GM12878 (cell line): ENCODE results near the gene GPC5. TPM values are rescaled to one million over a fixed set of nuclear protein-coding genes. Genes with fewer than 3 reads are reported as not detected.

Experiments used
- ATAC-seq: fragments of 200-7000 bp; cut with Tn5 transposase; 3 replicates; pipeline ENCODE4 v1.9.1; 2020; ENCODE audit warnings: mild to moderate bottlenecking, moderate library complexity
- BruUV-seq: library from RNA; stranded (reverse); fragments of 400-500 nt; replicated peaks from 2 replicates; lab custom pipeline; 2021; lab: Mats Ljungman, UMichigan
- CTCF ChIA-PET: fragments of 300-600 bp; sonication (Branson Sonifier 250); formaldehyde crosslinking; extraction: SDS; loops from one replicate; lab custom pipeline; 2021; ENCODE audit warnings: inconsistent platforms; lab: Yijun Ruan, JAX
- POLR2A ChIA-PET: fragments of 350-600 bp; formaldehyde crosslinking; extraction: SDS; loops from one replicate; lab custom pipeline; 2021; ENCODE audit warnings: inconsistent platforms; lab: Charles Lee
- RAD21 ChIA-PET: fragments of 300-600 bp; sonication (Branson Sonifier 250); formaldehyde crosslinking; loops from one replicate; lab custom pipeline; 2023; ENCODE audit warnings: antibody characterized with exemption; ENCODE audit not compliant: unreplicated experiment; lab: Charles Lee
- SMC1A ChIA-PET: fragments of 300-600 bp; sonication (Branson Sonifier 250); formaldehyde crosslinking; loops from one replicate; lab custom pipeline; 2023; ENCODE audit not compliant: unreplicated experiment, uncharacterized antibody; lab: Charles Lee
- DNase-seq: peaks from one replicate; pipeline ENCODE4 v3.0.0-alpha.2; 2011; ENCODE audit warnings: low read depth, low spot score
- FAIRE-seq: peaks from 3 replicates; lab custom pipeline; 2011; peaks lifted over from hg19 to GRCh38; lab: Jason Lieb, UNC
- H2AFZ ChIP-seq: 2 replicates; pipeline ENCODE4 v1.6.0; 2011; ENCODE audit warnings: low read depth, low read length, control low read depth; ENCODE audit not compliant: control insufficient read depth
- H3K27ac ChIP-seq: 2 replicates; pipeline ENCODE4 v1.5.1; 2011; ENCODE audit warnings: control low read depth; ENCODE audit not compliant: control insufficient read depth, insufficient read depth
- H3K27me3 ChIP-seq, 2 experiments: replicated peaks in 1 of 2; 2 replicates each; pipeline versions ENCODE4 v1.6.0 to v1.6.1; 2011; ENCODE audit warnings: low read length in 1 of 2; ENCODE audit not compliant: control insufficient read depth in 2 of 2, insufficient read depth in 2 of 2
- H3K36me3 ChIP-seq, 2 experiments: 2 replicates each; pipeline ENCODE4 v1.5.1; 2011; ENCODE audit warnings: low read length in 1 of 2; ENCODE audit not compliant: control insufficient read depth in 2 of 2, insufficient read depth in 2 of 2
- H3K4me1 ChIP-seq: 2 replicates; pipeline ENCODE4 v1.6.1; 2011; ENCODE audit warnings: mild to moderate bottlenecking, low read length, moderate library complexity, mixed read lengths; ENCODE audit not compliant: control insufficient read depth, insufficient read depth
- H3K4me2 ChIP-seq: 2 replicates; pipeline ENCODE4 v1.6.0; 2011; ENCODE audit warnings: control low read depth; ENCODE audit not compliant: control insufficient read depth, insufficient read depth
- H3K4me3 ChIP-seq: fragments of 200-600 bp; sonication (generic); 2 replicates; pipeline ENCODE4 v1.5.1; 2016
- H3K79me2 ChIP-seq: 2 replicates; pipeline ENCODE4 v1.6.0; 2011; ENCODE audit warnings: low read length; ENCODE audit not compliant: control insufficient read depth, insufficient read depth
- H3K9ac ChIP-seq: 2 replicates; pipeline ENCODE4 v1.8.0; 2011; ENCODE audit warnings: low read length, control low read depth, mixed read lengths; ENCODE audit not compliant: control insufficient read depth, insufficient read depth
- H3K9me3 ChIP-seq: replicated peaks from 3 replicates; pipeline ENCODE4 v1.5.1; 2011; ENCODE audit warnings: mild to moderate bottlenecking, low read length; ENCODE audit not compliant: control insufficient read depth, insufficient read depth
- H4K20me1 ChIP-seq: 2 replicates; pipeline ENCODE4 v1.6.0; 2011; ENCODE audit not compliant: control insufficient read depth, insufficient read depth
- BMI1 ChIP-seq: fragments of 450-650 bp; IDR thresholded peaks from 2 replicates; pipeline ENCODE4 v1.6.1; 2016; ENCODE audit warnings: mild to moderate bottlenecking, moderate library complexity, borderline replicate concordance
- JUNB ChIP-seq: IDR thresholded peaks from 2 replicates; pipeline ENCODE4 v1.6.1; 2016; ENCODE audit warnings: antibody characterized with exemption, mild to moderate bottlenecking
- NFYA ChIP-seq: IDR thresholded peaks from 2 replicates; pipeline ENCODE4 v1.6.1; 2011; ENCODE audit warnings: low read depth, mild to moderate bottlenecking, low read length, improper control_type of control experiment, borderline replicate concordance
- POLR2AphosphoS2 ChIP-seq: IDR thresholded peaks from 2 replicates; pipeline ENCODE4 v1.6.1; 2011; ENCODE audit warnings: low read depth, mild to moderate bottlenecking, low read length, improper control_type of control experiment, moderate library complexity
- RBBP5 ChIP-seq: fragments of 200-600 bp; sonication (generic); conservative IDR thresholded peaks from 2 replicates; pipeline ENCODE4 v1.6.1; 2016
- SMAD5 ChIP-seq: IDR thresholded peaks from 2 replicates; pipeline ENCODE4 v1.6.1; 2016; ENCODE audit warnings: antibody characterized with exemption, low read depth
- TARDBP ChIP-seq: IDR thresholded peaks from 2 replicates; pipeline ENCODE4 v1.6.1; 2016; ENCODE audit warnings: borderline replicate concordance
- WGBS: methylation state at CpG from one replicate; pipeline ENCODE4 v1.1.6; 2016; ENCODE audit warnings: low lambda C conversion rate; ENCODE audit not compliant: insufficient replicate concordance, insufficient coverage; ENCODE audit errors: missing lambda C conversion rate; 5-methylcytosine and 5-hydroxymethylcytosine counted together
- in situ Hi-C: fragments of 300-500 bp; cut with MboI; formaldehyde crosslinking; loops from 9 replicates; pipeline ENCODE4 v1.14.3; 2018; ENCODE audit warnings: mixed read lengths
- intact Hi-C: fragments of 100-400 bp; cut with micrococcal nuclease; formaldehyde crosslinking; loops from one replicate; pipeline ENCODE4 v1.14.2; 2022; ENCODE audit not compliant: unreplicated experiment
- polyA plus RNA-seq, 11 experiments: library from polyadenylated mRNA; depleted of rRNA in 4 of 11; unstranded in 6 of 11; stranded (reverse) in 5 of 11; fragments of >200 nt; fragmentation: Nextera tagmentation in 4 of 11; fragmentation: Illumina TruSeq in 1 of 11; extraction: Ambion mirVana in 4 of 11; extraction: Trizol in 1 of 11; gene quantifications; 1 replicate in 1 of 11; 2 replicates in 10 of 11; pipeline versions ENCODE4 v1.2.1 to v1.2.3, GENCODE V29; 2011 to 2016; ENCODE audit warnings: inconsistent platforms in 2 of 11, missing spikeins in 2 of 11, low read depth in 1 of 11
- total RNA-seq, 4 experiments: library from RNA; depleted of rRNA in 3 of 4; stranded (reverse); fragments of >200 nt in 3 of 4; fragmentation: Illumina TruSeq in 1 of 4; extraction: Trizol in 1 of 4; gene quantifications; 2 replicates each; pipeline versions ENCODE4 v1.2.1 to v1.2.3, GENCODE V29; 2013 to 2021
- TF ChIP-seq, protein P1 (sequence below): fragments of 150-350 bp; IDR thresholded peaks from 2 replicates; pipeline ENCODE4 v1.6.1; 2014; ENCODE audit warnings: mild to moderate bottlenecking, low read depth, low read length
- TF ChIP-seq, protein P2 (sequence below): IDR thresholded peaks from 2 replicates; pipeline ENCODE4 v1.6.1; 2012; ENCODE audit warnings: low read depth, low read length, improper control_type of control experiment
- TF ChIP-seq, protein P3 (sequence below): fragments of 450-650 bp; IDR thresholded peaks from 2 replicates; pipeline ENCODE4 v1.6.1; 2017; ENCODE audit warnings: antibody characterized with exemption, mild to moderate bottlenecking, moderate library complexity
- TF ChIP-seq, protein P4 (sequence below): IDR thresholded peaks from 2 replicates; pipeline ENCODE4 v1.6.1; 2012; ENCODE audit warnings: low read depth, low read length, improper control_type of control experiment
- TF ChIP-seq, protein P5 (sequence below): fragments of 450-650 bp; IDR thresholded peaks from 2 replicates; pipeline ENCODE4 v1.6.1; 2016; ENCODE audit warnings: mild to moderate bottlenecking, moderate library complexity, borderline replicate concordance

GPC5 gene
- total and polyA plus RNA-seq, 10 of the 15 experiments (the other 5 are each of a cell fraction or from before 2014, with no cell fraction given) = 0.05 to 0.87 (median 0.44) TPM; not detected in 1

DNA sequence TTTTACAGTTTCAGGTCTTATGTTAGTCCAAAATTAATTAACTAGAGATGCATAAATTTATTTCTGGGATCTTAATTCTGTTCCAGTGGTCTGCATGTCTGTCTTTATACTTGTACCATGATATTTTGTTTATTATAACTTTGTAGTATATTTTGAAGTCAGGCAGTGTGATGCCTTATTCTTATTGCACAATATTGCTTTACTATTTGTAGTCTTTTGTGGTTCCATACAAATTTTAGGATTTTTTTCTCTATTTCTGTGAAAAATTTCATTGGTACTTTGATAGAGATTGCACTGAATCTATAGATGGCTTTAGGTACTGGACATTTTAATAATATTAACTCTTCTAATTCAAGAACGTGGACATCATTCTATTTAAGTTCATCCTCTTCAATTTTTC lies 304.0 kb downstream of the GPC5 start:
- intact Hi-C loops = no loop called here
- in situ Hi-C loops = no loop called here
- Histone ChIP-seq H3K79me2 (no peaks in the 10 kb centered on the region), H3K27ac (no peak overlapping the region), H3K9me3 (no peaks in the 10 kb centered on the region), H3K36me3 (no peaks in the 10 kb centered on the region), H3K4me2 (no peak overlapping the region), H3K4me3 (no peak overlapping the region), H4K20me1 (no peaks in the 10 kb centered on the region), H3K4me1 (no peaks in the 10 kb centered on the region), H2AFZ (no peak overlapping the region), H3K27me3 (no peaks in the 10 kb centered on the region), H3K9ac (no peak overlapping the region)
- ChIA-PET SMC1A (no interaction called here), CTCF (no interaction called here), POLR2A (no interaction called here), RAD21 (no interaction called here)
- DNase-seq = no peak
- FAIRE-seq = no peak
- 0% methylated on average over 1 of the region's 1 CpG for WGBS
- BruUV-seq = no TSS peak
- ATAC-seq = no peak
- TF ChIP-seq SMAD5 (no peak), TARDBP (no peak), BMI1 (no peak), POLR2AphosphoS2 (no peak), NFYA (no peak), RBBP5 (no peak), JUNB (no peak)
- TF ChIP-seq, protein P1, sequence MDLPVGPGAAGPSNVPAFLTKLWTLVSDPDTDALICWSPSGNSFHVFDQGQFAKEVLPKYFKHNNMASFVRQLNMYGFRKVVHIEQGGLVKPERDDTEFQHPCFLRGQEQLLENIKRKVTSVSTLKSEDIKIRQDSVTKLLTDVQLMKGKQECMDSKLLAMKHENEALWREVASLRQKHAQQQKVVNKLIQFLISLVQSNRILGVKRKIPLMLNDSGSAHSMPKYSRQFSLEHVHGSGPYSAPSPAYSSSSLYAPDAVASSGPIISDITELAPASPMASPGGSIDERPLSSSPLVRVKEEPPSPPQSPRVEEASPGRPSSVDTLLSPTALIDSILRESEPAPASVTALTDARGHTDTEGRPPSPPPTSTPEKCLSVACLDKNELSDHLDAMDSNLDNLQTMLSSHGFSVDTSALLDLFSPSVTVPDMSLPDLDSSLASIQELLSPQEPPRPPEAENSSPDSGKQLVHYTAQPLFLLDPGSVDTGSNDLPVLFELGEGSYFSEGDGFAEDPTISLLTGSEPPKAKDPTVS = no peak
- TF ChIP-seq, protein P2, sequence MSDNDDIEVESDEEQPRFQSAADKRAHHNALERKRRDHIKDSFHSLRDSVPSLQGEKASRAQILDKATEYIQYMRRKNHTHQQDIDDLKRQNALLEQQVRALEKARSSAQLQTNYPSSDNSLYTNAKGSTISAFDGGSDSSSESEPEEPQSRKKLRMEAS = no peak
- TF ChIP-seq, protein P3, sequence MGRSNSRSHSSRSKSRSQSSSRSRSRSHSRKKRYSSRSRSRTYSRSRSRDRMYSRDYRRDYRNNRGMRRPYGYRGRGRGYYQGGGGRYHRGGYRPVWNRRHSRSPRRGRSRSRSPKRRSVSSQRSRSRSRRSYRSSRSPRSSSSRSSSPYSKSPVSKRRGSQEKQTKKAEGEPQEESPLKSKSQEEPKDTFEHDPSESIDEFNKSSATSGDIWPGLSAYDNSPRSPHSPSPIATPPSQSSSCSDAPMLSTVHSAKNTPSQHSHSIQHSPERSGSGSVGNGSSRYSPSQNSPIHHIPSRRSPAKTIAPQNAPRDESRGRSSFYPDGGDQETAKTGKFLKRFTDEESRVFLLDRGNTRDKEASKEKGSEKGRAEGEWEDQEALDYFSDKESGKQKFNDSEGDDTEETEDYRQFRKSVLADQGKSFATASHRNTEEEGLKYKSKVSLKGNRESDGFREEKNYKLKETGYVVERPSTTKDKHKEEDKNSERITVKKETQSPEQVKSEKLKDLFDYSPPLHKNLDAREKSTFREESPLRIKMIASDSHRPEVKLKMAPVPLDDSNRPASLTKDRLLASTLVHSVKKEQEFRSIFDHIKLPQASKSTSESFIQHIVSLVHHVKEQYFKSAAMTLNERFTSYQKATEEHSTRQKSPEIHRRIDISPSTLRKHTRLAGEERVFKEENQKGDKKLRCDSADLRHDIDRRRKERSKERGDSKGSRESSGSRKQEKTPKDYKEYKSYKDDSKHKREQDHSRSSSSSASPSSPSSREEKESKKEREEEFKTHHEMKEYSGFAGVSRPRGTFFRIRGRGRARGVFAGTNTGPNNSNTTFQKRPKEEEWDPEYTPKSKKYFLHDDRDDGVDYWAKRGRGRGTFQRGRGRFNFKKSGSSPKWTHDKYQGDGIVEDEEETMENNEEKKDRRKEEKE = no peak
- TF ChIP-seq, protein P4, sequence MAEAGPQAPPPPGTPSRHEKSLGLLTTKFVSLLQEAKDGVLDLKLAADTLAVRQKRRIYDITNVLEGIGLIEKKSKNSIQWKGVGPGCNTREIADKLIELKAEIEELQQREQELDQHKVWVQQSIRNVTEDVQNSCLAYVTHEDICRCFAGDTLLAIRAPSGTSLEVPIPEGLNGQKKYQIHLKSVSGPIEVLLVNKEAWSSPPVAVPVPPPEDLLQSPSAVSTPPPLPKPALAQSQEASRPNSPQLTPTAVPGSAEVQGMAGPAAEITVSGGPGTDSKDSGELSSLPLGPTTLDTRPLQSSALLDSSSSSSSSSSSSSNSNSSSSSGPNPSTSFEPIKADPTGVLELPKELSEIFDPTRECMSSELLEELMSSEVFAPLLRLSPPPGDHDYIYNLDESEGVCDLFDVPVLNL = no peak
- TF ChIP-seq, protein P5, sequence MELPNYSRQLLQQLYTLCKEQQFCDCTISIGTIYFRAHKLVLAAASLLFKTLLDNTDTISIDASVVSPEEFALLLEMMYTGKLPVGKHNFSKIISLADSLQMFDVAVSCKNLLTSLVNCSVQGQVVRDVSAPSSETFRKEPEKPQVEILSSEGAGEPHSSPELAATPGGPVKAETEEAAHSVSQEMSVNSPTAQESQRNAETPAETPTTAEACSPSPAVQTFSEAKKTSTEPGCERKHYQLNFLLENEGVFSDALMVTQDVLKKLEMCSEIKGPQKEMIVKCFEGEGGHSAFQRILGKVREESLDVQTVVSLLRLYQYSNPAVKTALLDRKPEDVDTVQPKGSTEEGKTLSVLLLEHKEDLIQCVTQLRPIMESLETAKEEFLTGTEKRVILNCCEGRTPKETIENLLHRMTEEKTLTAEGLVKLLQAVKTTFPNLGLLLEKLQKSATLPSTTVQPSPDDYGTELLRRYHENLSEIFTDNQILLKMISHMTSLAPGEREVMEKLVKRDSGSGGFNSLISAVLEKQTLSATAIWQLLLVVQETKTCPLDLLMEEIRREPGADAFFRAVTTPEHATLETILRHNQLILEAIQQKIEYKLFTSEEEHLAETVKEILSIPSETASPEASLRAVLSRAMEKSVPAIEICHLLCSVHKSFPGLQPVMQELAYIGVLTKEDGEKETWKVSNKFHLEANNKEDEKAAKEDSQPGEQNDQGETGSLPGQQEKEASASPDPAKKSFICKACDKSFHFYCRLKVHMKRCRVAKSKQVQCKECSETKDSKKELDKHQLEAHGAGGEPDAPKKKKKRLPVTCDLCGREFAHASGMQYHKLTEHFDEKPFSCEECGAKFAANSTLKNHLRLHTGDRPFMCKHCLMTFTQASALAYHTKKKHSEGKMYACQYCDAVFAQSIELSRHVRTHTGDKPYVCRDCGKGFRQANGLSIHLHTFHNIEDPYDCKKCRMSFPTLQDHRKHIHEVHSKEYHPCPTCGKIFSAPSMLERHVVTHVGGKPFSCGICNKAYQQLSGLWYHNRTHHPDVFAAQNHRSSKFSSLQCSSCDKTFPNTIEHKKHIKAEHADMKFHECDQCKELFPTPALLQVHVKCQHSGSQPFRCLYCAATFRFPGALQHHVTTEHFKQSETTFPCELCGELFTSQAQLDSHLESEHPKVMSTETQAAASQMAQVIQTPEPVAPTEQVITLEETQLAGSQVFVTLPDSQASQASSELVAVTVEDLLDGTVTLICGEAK = no peak
